Peyer's patch (tissue), 4 donors: ENCODE measurements around the gene CTSL. TPM values are rescaled to one million over a fixed set of nuclear protein-coding genes. Genes with fewer than 3 reads are reported as not detected.

Experiments used
- DNase-seq, 3 donors: peaks; one replicate each; pipeline ENCODE4 v3.0.0-alpha.2; 2017 to 2019
- H3K27ac ChIP-seq, 4 donors: fragments of 200-600 bp; sonication (generic); one replicate each; pipeline ENCODE4 v1.5.1; 2016 to 2019
- H3K27me3 ChIP-seq, 2 donors: fragments of 200-600 bp; sonication (generic); one replicate each; pipeline ENCODE4 v1.5.1; 2019
- H3K36me3 ChIP-seq, 3 donors: fragments of 200-600 bp; sonication (generic); one replicate each; pipeline ENCODE4 v1.5.1; 2016 to 2019
- H3K4me1 ChIP-seq, 4 donors: fragments of 200-600 bp; sonication (generic); one replicate each; pipeline ENCODE4 v1.5.1; 2016 to 2019
- H3K4me3 ChIP-seq, 4 donors: fragments of 200-600 bp; sonication (generic); 1 replicate in 3 of 4; 2 replicates in 1 of 4; pipeline ENCODE4 v1.5.1; 2016 to 2019; ENCODE audit warnings: mild to moderate bottlenecking in 1 of 4
- H3K9me3 ChIP-seq, 4 donors: fragments of 200-600 bp; sonication (generic); one replicate each; pipeline ENCODE4 v1.5.1; 2016 to 2019; ENCODE audit warnings: mild to moderate bottlenecking in 1 of 4
- CTCF ChIP-seq, 6 experiments: fragments of 450-650 bp in 4 of 6; fragments of 200-600 bp in 2 of 6; sonication (generic) in 1 of 6; IDR thresholded peaks; one replicate each; pipeline ENCODE4 v1.5.1; 2017 to 2019; ENCODE audit warnings: antibody characterized with exemption in 6 of 6, mild to moderate bottlenecking in 3 of 6, moderate library complexity in 1 of 6
- POLR2A ChIP-seq, 2 donors: fragments of 450-650 bp; IDR thresholded peaks; one replicate each; pipeline ENCODE4 v1.5.1; 2017; ENCODE audit warnings: antibody characterized with exemption in 2 of 2, mild to moderate bottlenecking in 2 of 2, moderate library complexity in 2 of 2
- total RNA-seq, 4 donors: library from RNA; depleted of rRNA; stranded (reverse); fragments of >200 nt; gene quantifications; one replicate each; pipeline ENCODE4 v1.1.0, GENCODE V29; 2016

Gene CTSL
- total RNA-seq, 4 donors from 2014 or later: 14.3 to 23.5 (median 19.6) TPM

- H3K27me3 ChIP-seq: no peaks in the 10 kb centered on the region
- no peak for TF ChIP-seq POLR2A (IDR thresholded peaks at IDR 0.05)
- no peak for TF ChIP-seq CTCF (IDR thresholded peaks at IDR 0.05)
- no peak for DNase-seq
- H3K36me3 ChIP-seq: peaks cover 0 to 14% (median 0%) of the 10 kb centered on the region in 3 donors
- no peaks in the 10 kb centered on the region for H3K9me3 ChIP-seq
- H3K27ac ChIP-seq: no peak overlapping the region
- no peak overlapping the region for H3K4me3 ChIP-seq
- H3K4me1 ChIP-seq: no peaks in the 10 kb centered on the region
Observed at GRCh38 chr9:87681271-87682061, 44.5 kb upstream of the CTSL start.

GRCh38 chr9:87682085-87682484, 43.8 kb upstream of the CTSL start:
- peaks cover 0 to 14% (median 0%) of the 10 kb centered on the region in 3 donors for H3K36me3 ChIP-seq
- TF ChIP-seq POLR2A (IDR thresholded peaks at IDR 0.05) (no peak), CTCF (IDR thresholded peaks at IDR 0.05) (no peak)
- H3K4me3 ChIP-seq: no peak overlapping the region
- no peaks in the 10 kb centered on the region for H3K4me1 ChIP-seq
- H3K9me3 ChIP-seq: no peaks in the 10 kb centered on the region
- no peaks in the 10 kb centered on the region for H3K27me3 ChIP-seq
- H3K27ac ChIP-seq: no peak overlapping the region
- DNase-seq: no peak

- TF ChIP-seq CTCF (IDR thresholded peaks at IDR 0.05): no peak
- no peak for TF ChIP-seq POLR2A (IDR thresholded peaks at IDR 0.05)
- H3K27me3 ChIP-seq: no peaks in the 10 kb centered on the region
- DNase-seq: no peak
- H3K36me3 ChIP-seq: peaks cover 0 to 14% (median 0%) of the 10 kb centered on the region in 3 donors
- H3K4me3 ChIP-seq: no peak overlapping the region
- no peak overlapping the region for H3K27ac ChIP-seq
- H3K4me1 ChIP-seq: no peaks in the 10 kb centered on the region
- no peaks in the 10 kb centered on the region for H3K9me3 ChIP-seq
Observed at GRCh38 chr9:87682618-87683017, 43.3 kb upstream of the CTSL start.

DNA sequence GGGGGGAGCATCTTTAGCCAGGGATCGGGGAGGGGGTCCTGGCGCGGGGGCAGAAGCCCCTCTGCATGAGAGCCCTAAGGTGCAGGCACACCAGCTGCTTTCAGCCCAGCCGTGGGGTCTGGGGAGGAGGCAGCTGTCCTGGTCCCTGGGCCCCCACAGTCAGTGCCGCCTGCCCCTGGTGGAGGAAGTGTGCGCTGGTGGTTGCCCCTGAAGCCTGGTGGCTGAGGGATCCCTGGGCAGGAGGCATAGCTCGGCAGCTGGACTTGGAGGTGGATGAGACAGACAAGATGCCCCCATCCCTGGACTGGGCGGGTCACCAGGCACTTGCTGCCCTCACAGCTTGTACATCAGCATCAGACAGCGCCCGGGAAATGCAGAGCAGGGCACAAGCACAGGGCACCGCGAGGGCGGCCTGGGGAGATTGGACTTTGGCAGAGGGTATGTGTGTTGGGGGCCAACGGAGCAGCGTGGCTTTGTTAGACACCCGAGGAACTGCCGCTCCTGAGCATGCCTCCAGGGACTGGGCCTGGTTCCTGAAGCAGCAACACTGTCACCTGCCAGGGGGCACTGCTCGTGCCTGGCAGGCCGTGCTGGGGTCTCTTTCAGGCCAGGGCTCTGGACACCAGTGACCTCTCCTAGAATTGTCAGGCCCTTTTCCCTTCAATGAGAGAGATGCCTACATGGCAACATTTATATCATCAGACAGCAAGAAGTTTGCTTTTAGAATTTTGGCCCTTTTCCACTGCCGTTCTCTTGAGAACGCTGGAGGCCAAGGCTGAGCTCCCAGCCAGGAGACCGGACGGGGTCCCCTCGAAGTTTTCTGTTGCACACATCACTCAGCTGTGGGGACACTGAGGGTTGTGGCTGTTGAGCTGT, 41.9 kb upstream of the CTSL start:
- no peaks in the 10 kb centered on the region for H3K4me1 ChIP-seq
- TF ChIP-seq CTCF (IDR thresholded peaks at IDR 0.05) (no peak), POLR2A (IDR thresholded peaks at IDR 0.05) (no peak)
- no peak overlapping the region for H3K27ac ChIP-seq
- peaks cover 0 to 14% (median 0%) of the 10 kb centered on the region in 3 donors for H3K36me3 ChIP-seq
- no peaks in the 10 kb centered on the region for H3K27me3 ChIP-seq
- no peaks in the 10 kb centered on the region for H3K9me3 ChIP-seq
- DNase-seq: no peak
- no peak overlapping the region for H3K4me3 ChIP-seq

DNA sequence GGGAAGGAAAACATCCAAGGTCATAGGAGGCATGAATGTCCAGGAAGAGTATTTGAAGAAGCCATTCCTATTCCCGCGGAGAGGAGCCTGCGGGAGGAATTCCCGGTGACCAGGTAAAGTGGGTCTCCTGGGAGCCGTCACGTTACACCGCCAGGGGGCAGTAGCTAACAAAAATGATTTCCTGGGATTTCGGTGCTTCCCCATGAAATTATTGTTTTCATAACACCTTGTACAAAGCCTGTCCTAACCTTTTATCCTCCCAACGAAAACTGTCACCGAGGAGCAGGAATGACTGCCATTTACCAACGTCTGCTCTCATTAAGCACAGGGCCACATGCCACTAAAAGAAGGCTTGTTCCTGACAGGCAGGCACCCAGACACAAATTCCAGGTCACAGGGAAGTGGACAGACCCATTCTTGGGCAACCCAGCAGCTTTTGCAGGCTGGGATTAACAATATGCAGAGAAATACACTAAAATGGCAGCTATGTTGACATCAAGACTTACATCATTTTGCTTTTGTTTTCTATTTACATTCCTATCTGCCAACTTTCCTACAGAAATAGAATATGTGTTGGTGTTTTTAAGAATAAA, 41.2 kb upstream of the CTSL start:
- H3K36me3 ChIP-seq: peaks cover 0 to 14% (median 0%) of the 10 kb centered on the region in 3 donors
- H3K27ac ChIP-seq: no peak overlapping the region
- peak in 2 of 3 donors; percentile 67 to 75 for DNase-seq
- H3K4me1 ChIP-seq: no peaks in the 10 kb centered on the region
- no peak for TF ChIP-seq POLR2A (IDR thresholded peaks at IDR 0.05)
- peak in 5 of 6 experiments; percentile 38 to 60 (median 58) for TF ChIP-seq CTCF (IDR thresholded peaks at IDR 0.05)
- H3K9me3 ChIP-seq: no peaks in the 10 kb centered on the region
- H3K27me3 ChIP-seq: no peaks in the 10 kb centered on the region
- H3K4me3 ChIP-seq: no peak overlapping the region
